ENCODE data around the gene ZNF827.

ZNF827 gene

GRCh38 chr4:145912376-145912775, 26.2 kb downstream of the ZNF827 start:
- TF ChIP-seq CTCF (IDR thresholded peaks at IDR 0.05; ENCODE audit: insufficient read depth, low read length, missing control alignments): no peak
- H3K4me3 ChIP-seq (ENCODE audit: low read depth, low read length): no peak overlapping the region
- DNase-seq (ENCODE audit: low read depth, low spot score): no peak
- POLR2A ChIA-PET: no interaction called here
- CTCF ChIA-PET: interaction anchor here (1.3 to 1.4 kb wide), 2 partner anchors 24 to 295 kb away, joined by 3 to 5 read pairs; no protein-coding TSS in a partner anchor

GRCh38 chr4:145909773-145910172, 28.9 kb downstream of the ZNF827 start:
- TF ChIP-seq CTCF (IDR thresholded peaks at IDR 0.05; ENCODE audit: insufficient read depth, low read length, missing control alignments): no peak
- ChIA-PET CTCF (no interaction called here), POLR2A (no interaction called here)
- no peak overlapping the region for H3K4me3 ChIP-seq (ENCODE audit: low read depth, low read length)
- DNase-seq (ENCODE audit: low read depth, low spot score): no peak

DNA sequence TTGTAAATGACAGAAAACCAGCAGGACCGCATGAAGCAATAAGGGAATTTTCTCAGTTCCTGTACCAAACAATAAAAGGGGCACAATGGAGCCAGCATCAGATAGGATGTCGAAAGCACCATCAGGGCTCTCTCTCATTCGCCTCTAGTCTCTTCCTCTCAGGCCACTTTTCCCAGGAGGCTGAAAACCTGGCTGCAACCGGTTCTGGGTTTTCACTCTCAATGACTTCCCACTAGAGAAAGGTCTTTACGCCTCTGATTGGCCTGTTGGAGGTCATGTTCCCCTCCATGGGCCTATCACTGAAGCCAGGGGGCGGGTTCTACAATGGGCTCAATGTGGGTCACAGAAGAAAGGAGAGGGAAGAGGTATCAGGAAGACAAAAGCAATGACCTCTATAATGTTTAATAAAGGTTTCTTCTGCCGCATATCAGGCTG, 29.3 kb downstream of the ZNF827 start:
- no peak overlapping the region for H3K4me3 ChIP-seq (ENCODE audit: low read depth, low read length)
- no peak for TF ChIP-seq CTCF (IDR thresholded peaks at IDR 0.05; ENCODE audit: insufficient read depth, low read length, missing control alignments)
- ChIA-PET CTCF (no interaction called here), POLR2A (no interaction called here)
- no peak for DNase-seq (ENCODE audit: low read depth, low spot score)

GRCh38 chr4:145907812-145908211, 30.8 kb downstream of the ZNF827 start:
- ChIA-PET POLR2A (no interaction called here), CTCF (no interaction called here)
- H3K4me3 ChIP-seq (ENCODE audit: low read depth, low read length): no peak overlapping the region
- no peak for DNase-seq (ENCODE audit: low read depth, low spot score)
- no peak for TF ChIP-seq CTCF (IDR thresholded peaks at IDR 0.05; ENCODE audit: insufficient read depth, low read length, missing control alignments)

DNA sequence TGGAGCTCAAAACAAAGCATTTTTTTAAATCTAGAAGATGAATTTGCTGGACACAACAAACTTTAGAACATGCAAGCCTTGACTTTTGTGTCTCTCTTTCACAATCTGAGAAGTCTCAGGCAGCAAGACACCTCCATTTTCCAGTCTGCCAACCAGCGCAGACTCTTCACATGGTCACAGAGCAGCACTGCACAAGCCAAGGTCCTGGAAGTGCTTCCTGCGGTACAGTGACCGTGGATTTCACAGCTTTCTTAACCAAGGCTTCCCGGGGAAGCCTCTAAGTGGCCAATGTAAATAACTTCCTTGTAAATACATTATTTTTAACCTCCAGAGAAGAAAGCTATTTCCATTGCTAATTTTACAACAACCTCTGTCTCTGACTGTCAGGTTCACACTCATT, 31.2 kb downstream of the ZNF827 start:
- ChIA-PET CTCF (interaction anchor here (0.7 kb wide), 1 partner anchor 18 kb away, joined by 3 read pairs; no protein-coding TSS in a partner anchor), POLR2A (no interaction called here)
- no peak overlapping the region for H3K4me3 ChIP-seq (ENCODE audit: low read depth, low read length)
- no peak for DNase-seq (ENCODE audit: low read depth, low spot score)
- TF ChIP-seq CTCF (IDR thresholded peaks at IDR 0.05; ENCODE audit: insufficient read depth, low read length, missing control alignments): no peak

DNA sequence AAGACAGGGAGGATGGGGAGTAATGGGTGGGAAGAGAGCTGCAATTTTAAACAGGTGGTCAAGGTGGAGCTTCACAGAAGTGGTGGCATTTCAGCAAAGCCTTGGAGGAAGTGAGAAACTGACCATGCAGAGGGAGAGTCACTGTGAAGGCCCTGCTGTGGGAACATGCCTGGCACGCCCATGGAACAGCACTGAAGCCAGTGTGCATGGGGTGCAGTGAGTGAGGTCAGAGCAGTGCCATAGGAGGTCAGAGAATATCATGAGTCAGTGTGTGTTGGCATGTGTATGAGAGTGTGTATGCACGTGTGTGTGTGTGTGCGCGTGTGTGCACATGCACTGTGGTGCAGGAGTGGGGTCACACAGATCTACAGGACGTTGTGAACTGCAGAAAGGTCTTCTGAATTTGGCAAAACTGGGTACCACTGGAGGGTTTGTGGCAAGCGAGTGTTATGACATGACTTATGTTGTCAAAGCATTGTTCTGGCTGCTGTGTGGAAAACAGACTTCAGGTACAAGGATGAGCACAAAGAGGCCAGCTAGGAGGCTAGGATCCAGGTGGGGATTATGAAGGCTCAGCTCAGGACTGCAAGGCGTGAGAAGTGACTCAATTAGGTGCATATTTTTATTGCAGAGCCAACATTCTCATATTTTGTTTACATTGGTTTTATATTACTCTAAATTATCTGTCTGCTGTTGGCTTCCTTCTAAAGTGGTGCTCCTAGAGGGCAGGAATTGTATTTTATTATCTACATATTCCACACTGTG, 34.0 kb downstream of the ZNF827 start:
- DNase-seq (ENCODE audit: low read depth, low spot score): no peak
- ChIA-PET POLR2A (no interaction called here), CTCF (no interaction called here)
- H3K4me3 ChIP-seq (ENCODE audit: low read depth, low read length): no peak overlapping the region
- no peak for TF ChIP-seq CTCF (IDR thresholded peaks at IDR 0.05; ENCODE audit: insufficient read depth, low read length, missing control alignments)

Data from AG04449 (cell line).